ENCODE measurements around the gene FAM135A.
A peak's percentile ranks its signal among the peaks of the same experiment; 100 is the strongest.

DNA sequence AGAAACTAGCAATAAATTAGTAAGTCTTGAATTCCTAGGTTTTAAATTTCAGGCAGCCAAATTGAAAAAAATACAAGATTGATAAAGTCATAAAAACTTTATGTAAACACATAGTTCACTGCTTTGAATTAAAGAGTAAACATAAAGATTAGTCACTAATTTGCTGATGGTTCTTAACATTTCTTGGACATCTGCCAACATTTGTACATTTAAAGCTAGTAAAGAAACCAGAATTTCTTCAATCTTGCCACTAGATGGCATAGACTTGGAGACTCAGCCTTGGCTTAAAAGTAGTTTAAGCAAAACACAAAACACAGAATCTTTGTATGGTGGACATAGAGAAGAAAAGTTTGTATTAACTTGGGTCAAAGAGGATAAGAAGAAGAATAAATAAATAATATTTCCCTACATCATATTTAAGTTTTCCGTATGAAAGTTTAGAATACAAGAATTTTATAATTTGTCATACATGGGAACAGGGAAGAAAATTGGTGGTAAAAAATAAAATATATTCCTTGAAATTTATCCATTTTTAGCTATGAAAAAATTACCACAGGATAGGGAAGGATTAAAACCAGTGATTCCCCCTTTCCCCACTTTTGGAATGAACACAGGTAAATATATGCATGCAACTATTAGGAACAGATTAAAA lies 41.7 kb upstream of the FAM135A start:
- TF ChIP-seq POLR2A (IDR thresholded peaks at IDR 0.05; ENCODE audit: low read length) (no peak), NR3C1 (IDR thresholded peaks at IDR 0.05) (no peak), EP300 (IDR thresholded peaks at IDR 0.05) (no peak), GATA3 (IDR thresholded peaks at IDR 0.05; ENCODE audit: borderline replicate concordance) (no peak), MYC (IDR thresholded peaks at IDR 0.05; ENCODE audit: borderline replicate concordance, low read length) (no peak), FOSL2 (IDR thresholded peaks at IDR 0.05) (no peak), FOSL2 (CRISPR knock-in tag; IDR thresholded peaks at IDR 0.05) (0 out of 2 replicates have a peak, but pooled peaks have one; percentile 11), SMC3 (IDR thresholded peaks at IDR 0.05) (peak; percentile 73), CBX2 (IDR thresholded peaks at IDR 0.05; ENCODE audit: borderline replicate concordance, low read depth) (no peak)
- TF ChIP-seq, protein P1, sequence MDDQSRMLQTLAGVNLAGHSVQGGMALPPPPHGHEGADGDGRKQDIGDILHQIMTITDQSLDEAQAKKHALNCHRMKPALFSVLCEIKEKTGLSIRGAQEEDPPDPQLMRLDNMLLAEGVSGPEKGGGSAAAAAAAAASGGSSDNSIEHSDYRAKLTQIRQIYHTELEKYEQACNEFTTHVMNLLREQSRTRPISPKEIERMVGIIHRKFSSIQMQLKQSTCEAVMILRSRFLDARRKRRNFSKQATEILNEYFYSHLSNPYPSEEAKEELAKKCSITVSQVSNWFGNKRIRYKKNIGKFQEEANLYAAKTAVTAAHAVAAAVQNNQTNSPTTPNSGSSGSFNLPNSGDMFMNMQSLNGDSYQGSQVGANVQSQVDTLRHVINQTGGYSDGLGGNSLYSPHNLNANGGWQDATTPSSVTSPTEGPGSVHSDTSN (IDR thresholded peaks at IDR 0.05): no peak
- TF ChIP-seq, protein P2, sequence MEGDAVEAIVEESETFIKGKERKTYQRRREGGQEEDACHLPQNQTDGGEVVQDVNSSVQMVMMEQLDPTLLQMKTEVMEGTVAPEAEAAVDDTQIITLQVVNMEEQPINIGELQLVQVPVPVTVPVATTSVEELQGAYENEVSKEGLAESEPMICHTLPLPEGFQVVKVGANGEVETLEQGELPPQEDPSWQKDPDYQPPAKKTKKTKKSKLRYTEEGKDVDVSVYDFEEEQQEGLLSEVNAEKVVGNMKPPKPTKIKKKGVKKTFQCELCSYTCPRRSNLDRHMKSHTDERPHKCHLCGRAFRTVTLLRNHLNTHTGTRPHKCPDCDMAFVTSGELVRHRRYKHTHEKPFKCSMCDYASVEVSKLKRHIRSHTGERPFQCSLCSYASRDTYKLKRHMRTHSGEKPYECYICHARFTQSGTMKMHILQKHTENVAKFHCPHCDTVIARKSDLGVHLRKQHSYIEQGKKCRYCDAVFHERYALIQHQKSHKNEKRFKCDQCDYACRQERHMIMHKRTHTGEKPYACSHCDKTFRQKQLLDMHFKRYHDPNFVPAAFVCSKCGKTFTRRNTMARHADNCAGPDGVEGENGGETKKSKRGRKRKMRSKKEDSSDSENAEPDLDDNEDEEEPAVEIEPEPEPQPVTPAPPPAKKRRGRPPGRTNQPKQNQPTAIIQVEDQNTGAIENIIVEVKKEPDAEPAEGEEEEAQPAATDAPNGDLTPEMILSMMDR (IDR thresholded peaks at IDR 0.05): peak; percentile 69
- TF ChIP-seq, protein P3, sequence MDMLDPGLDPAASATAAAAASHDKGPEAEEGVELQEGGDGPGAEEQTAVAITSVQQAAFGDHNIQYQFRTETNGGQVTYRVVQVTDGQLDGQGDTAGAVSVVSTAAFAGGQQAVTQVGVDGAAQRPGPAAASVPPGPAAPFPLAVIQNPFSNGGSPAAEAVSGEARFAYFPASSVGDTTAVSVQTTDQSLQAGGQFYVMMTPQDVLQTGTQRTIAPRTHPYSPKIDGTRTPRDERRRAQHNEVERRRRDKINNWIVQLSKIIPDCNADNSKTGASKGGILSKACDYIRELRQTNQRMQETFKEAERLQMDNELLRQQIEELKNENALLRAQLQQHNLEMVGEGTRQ (IDR thresholded peaks at IDR 0.05): no peak
